HUES48 (cell line): ENCODE data around the gene MCM9.
"Not testable (repeated sequence)": the region's sequence is repeated elsewhere in the genome, so short reads cannot be mapped to it uniquely, and the experiment has no call there.

Source experiments
- H3K27ac ChIP-seq: one replicate; pipeline ENCODE4 v1.7.0; 2013; ENCODE audit warnings: low read depth, low read length, inconsistent platforms
- H3K27me3 ChIP-seq: 2 replicates; pipeline ENCODE4 v1.6.1; 2013; ENCODE audit warnings: mild to moderate bottlenecking, low read length; ENCODE audit not compliant: control insufficient read depth, insufficient read depth
- H3K36me3 ChIP-seq: 2 replicates; pipeline ENCODE4 v1.6.1; 2013; ENCODE audit warnings: low read length; ENCODE audit not compliant: control insufficient read depth, insufficient read depth
- H3K4me1 ChIP-seq: 2 replicates; pipeline ENCODE4 v1.6.1; 2013; ENCODE audit warnings: mild to moderate bottlenecking, low read length; ENCODE audit not compliant: control insufficient read depth, insufficient read depth
- H3K4me3 ChIP-seq: 2 replicates; pipeline ENCODE4 v1.5.1; 2013; ENCODE audit warnings: mild to moderate bottlenecking, low read depth, low read length
- H3K9ac ChIP-seq: 2 replicates; pipeline ENCODE4 v1.6.1; 2013; ENCODE audit warnings: mild to moderate bottlenecking, low read depth, low read length, moderate library complexity
- H3K9me3 ChIP-seq: 2 replicates; pipeline ENCODE4 v1.6.1; 2013; ENCODE audit warnings: low read length; ENCODE audit not compliant: control insufficient read depth, insufficient read depth

Gene MCM9

DNA sequence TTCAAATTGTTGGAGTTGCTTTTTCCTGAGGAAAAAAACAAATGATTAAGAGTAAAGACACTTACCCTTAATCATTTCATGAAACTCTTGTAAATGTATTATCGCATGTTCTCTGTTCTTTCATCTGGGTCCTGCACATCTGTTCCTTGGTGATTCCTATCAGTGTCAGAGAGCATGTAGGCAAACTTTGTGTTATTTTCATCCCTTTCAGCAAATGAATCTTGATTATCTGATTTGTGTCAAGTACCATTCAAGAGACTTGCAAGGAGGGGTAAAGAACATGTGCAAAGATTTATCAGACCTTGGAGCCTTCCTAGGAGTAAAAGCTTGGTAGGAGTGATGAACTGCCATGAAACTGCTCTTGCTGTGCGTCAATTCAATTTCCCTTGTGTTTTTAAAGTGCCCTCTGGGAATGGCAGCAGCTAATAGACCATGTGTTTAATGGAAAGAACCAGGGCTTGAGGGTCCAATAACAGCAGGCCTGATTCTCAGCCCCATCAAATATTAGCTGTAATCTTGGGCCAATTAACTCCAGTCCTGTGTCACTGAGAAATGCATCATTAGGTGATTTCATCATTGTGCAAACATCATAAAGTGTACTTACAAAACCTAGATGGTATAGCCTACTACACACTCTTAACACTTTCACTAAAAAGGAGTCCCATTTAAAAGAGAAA is 164.7 kb downstream of the MCM9 start:
- Histone ChIP-seq H3K36me3 (no peaks in the 10 kb centered on the region), H3K9me3 (no peaks in the 10 kb centered on the region)

DNA sequence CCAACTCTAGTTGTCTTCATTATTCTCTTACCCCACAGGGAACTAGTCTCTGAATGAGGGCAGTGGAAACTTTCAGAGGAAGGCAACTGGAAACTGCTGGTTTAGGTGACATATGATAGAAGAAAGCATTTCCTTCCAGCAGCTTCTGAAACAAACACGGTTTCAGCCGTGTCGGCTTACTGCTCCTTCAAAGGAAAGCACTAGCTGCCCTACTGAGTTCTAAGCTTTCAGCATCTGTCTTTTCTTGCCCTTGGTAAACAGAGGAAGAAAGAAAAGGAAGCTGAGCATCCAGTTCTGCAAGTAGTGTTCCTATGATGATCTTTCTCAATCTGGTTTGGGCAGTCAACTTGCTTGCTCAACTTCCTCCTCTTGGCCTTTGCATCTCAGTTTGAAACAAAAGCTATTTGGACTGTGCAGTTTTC is 166.0 kb downstream of the MCM9 start:
- Histone ChIP-seq H3K4me1 (peaks cover 6% of the 10 kb centered on the region; the same call in 1 of the 2 replicates), H3K36me3 (no peaks in the 10 kb centered on the region), H3K4me3 (no peak overlapping the region), H3K9ac (no peak overlapping the region), H3K9me3 (no peaks in the 10 kb centered on the region), H3K27ac (peak overlapping the region; percentile 12), H3K27me3 (no peaks in the 10 kb centered on the region)

More for the DNA sequence above, 164.7 kb downstream of the MCM9 start:
- no peaks in the 10 kb centered on the region for H3K27me3 ChIP-seq
- peaks cover 6% of the 10 kb centered on the region; the same call in 1 of the 2 replicates for H3K4me1 ChIP-seq
- no peak overlapping the region for H3K4me3 ChIP-seq
- H3K27ac ChIP-seq, result no peak overlapping the region
- H3K9ac ChIP-seq, result no peak overlapping the region

DNA sequence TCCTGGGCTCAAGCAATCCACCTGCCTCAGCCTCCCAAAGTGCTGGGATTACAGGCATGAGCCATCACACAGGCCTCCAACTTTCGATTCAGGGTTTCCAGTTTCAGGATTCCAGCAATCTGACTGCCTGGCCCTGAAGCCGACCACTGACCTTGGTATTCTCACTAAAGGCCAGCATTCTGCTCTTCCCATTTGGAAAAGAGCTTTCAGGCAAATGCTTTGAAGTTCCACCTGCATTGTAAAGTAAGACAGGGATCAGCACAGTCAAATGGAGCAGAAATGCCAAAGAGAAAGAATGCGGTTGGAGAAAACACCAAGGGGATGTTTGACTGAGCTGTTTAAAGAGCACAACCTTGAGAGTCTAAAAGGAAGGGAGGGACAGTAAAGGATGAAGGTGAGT is 166.5 kb downstream of the MCM9 start:
- Histone ChIP-seq H3K36me3 (no peaks in the 10 kb centered on the region), H3K4me3 (no peak overlapping the region), H3K9me3 (no peaks in the 10 kb centered on the region), H3K9ac (no peak overlapping the region), H3K27ac (peak overlapping the region; percentile 12), H3K4me1 (peaks cover 6% of the 10 kb centered on the region; the same call in 1 of the 2 replicates), H3K27me3 (no peaks in the 10 kb centered on the region)

DNA sequence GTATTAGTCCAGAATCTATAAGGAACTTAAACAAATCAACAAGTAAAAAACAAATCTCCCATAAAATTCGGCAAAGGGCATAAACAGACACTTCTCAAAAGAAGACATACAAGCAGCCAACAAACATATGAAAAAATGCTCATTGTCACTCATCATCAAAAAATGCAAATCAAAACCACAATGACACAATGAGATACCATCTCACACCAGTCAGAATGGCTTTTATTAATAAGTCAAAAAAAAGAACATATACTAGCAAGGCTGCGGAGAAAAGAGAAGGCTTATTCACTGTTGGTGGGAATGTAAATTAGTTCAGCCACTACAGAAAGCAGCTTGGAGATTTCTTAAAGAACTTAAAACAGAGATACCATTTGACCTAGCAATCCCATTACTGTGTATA is 169.6 kb downstream of the MCM9 start:
- H3K9me3 ChIP-seq, H3K4me3 ChIP-seq, H3K9ac ChIP-seq, H3K4me1 ChIP-seq, H3K36me3 ChIP-seq, H3K27me3 ChIP-seq, H3K27ac ChIP-seq: not testable (repeated sequence)

DNA sequence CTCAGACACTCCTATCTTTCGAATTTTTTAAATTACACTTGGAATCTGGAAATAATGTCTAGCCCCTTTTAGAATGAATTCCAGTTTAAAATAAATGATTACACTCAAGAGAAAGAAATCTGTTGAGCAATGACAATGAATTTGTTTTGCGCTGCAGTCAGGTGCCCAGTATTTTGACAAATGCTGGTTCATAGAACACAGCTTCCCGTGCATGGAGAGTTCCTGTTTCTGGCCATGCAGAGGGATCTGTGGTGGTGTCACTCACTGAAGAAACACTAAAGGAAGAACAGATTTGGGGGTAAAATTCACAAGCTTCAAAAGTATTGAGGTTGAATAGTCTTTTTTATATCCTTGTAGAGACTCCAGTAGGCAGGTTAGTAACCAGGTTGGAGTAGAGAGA is 170.2 kb downstream of the MCM9 start:
- Histone ChIP-seq H3K27me3 (no peaks in the 10 kb centered on the region), H3K4me1 (peaks cover 6% of the 10 kb centered on the region; the same call in 1 of the 2 replicates), H3K4me3 (no peak overlapping the region), H3K36me3 (no peaks in the 10 kb centered on the region), H3K27ac (no peak overlapping the region), H3K9me3 (no peaks in the 10 kb centered on the region), H3K9ac (no peak overlapping the region)
